Nephron (organoid): ENCODE results near the gene ZNF343.
"Not testable (repeated sequence)": the region's sequence is repeated elsewhere in the genome, so short reads cannot be mapped to it uniquely, and the experiment has no call there.

Experiments used
- H3K27ac Mint-ChIP-seq, 3 experiments: 2 replicates each; pipeline ENCODE4 v1.8.0; 2020; ENCODE audit warnings: mixed read lengths in 3 of 3, mild to moderate bottlenecking in 2 of 3, moderate library complexity in 1 of 3
- H3K27me3 Mint-ChIP-seq: 2 replicates; pipeline ENCODE4 v1.8.0; 2021; ENCODE audit warnings: low read depth, mild to moderate bottlenecking, moderate library complexity, mixed read lengths
- H3K36me3 Mint-ChIP-seq: 2 replicates; pipeline ENCODE4 v1.8.0; 2020; ENCODE audit warnings: low read depth, mixed read lengths
- H3K4me1 Mint-ChIP-seq: 2 replicates; pipeline ENCODE4 v1.8.0; 2020; ENCODE audit warnings: mixed read lengths
- H3K4me3 Mint-ChIP-seq, 3 experiments: 2 replicates each; pipeline ENCODE4 v1.8.0; 2020; ENCODE audit warnings: mild to moderate bottlenecking in 3 of 3, mixed read lengths in 3 of 3, moderate library complexity in 2 of 3
- H3K9me3 Mint-ChIP-seq: 2 replicates; pipeline ENCODE4 v1.8.0; 2020; ENCODE audit warnings: mixed read lengths
- TF ChIP-seq, protein P1 (sequence below), 3 experiments: fragments of 200-600 bp; sonication (generic); IDR thresholded peaks; one replicate each; pipeline ENCODE4 v1.5.0; 2021; ENCODE audit warnings: antibody characterized with exemption in 3 of 3; ENCODE audit not compliant: unreplicated experiment in 3 of 3

The ZNF343 gene

DNA sequence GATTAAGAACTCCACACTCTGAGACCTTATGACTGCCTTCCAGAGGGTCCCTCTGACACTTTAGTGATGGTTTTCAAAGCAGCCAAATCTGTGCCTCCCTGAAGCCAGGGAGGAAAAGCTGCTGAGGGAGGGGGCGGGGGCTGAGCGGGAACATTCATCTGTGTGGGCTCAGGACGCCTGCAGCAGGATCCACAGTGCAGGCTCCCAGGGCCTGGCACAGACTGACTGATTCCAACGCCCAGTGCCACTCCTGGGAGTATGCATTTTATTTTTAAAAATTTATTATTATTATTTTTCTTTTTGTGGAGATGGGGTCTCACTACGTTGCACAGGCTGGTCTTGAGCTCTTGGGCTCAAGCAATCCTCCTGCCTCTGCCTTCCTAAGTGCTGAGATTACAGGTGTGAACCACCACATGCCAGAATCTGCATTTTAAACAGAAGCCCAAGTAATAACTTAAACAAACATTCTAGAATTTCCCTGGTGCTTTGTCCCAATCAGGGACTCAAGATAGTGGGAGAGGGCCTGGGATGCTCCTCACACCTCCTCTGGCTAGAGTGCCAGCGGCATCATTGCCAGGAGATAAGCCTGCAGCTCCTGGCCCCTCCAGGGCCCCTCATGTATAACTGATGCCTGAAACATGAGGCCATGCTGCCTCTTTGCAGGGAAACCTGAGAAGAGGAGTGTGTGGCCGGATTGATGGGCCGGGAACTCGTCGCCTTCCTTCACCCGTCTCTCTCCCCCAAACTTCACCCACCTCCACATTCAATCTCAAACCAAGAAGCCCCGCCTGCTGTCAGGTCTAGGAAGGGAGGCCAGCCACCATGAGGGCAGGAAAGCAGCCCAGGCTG lies 27.2 kb upstream of the ZNF343 start:
- peak overlapping the region in 1 of 3 experiments; percentile 20 for H3K27ac Mint-ChIP-seq
- H3K27me3 Mint-ChIP-seq: peaks cover 20% of the 10 kb centered on the region
- TF ChIP-seq, protein P1, sequence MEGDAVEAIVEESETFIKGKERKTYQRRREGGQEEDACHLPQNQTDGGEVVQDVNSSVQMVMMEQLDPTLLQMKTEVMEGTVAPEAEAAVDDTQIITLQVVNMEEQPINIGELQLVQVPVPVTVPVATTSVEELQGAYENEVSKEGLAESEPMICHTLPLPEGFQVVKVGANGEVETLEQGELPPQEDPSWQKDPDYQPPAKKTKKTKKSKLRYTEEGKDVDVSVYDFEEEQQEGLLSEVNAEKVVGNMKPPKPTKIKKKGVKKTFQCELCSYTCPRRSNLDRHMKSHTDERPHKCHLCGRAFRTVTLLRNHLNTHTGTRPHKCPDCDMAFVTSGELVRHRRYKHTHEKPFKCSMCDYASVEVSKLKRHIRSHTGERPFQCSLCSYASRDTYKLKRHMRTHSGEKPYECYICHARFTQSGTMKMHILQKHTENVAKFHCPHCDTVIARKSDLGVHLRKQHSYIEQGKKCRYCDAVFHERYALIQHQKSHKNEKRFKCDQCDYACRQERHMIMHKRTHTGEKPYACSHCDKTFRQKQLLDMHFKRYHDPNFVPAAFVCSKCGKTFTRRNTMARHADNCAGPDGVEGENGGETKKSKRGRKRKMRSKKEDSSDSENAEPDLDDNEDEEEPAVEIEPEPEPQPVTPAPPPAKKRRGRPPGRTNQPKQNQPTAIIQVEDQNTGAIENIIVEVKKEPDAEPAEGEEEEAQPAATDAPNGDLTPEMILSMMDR (IDR thresholded peaks at IDR 0.05; ENCODE audit: unreplicated experiment in 3 of 3): no peak
- H3K4me3 Mint-ChIP-seq: no peak overlapping the region
- no peaks in the 10 kb centered on the region for H3K36me3 Mint-ChIP-seq
- peaks cover 29% of the 10 kb centered on the region for H3K4me1 Mint-ChIP-seq
- no peaks in the 10 kb centered on the region for H3K9me3 Mint-ChIP-seq

DNA sequence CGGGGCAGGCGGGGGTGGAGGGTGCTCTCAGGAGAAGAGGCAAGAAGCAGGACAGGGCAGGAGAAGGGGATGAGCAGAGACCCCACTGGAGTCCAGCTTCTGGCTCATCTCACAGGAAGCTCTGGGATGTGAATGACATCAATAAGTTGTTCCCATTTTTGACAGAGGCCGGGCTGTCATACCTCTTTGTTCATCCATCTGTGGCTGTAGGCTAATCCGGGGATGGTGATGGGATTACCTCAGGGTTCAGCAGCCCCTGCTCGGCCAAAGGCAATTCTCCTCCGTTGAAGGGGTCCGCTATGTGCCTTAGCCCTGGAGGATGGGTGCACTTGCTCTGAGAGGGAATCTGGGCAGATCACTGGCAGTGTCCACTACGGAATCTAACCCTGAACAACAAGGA lies 24.4 kb upstream of the ZNF343 start:
- H3K4me1 Mint-ChIP-seq: peaks cover 11% of the 10 kb centered on the region

DNA sequence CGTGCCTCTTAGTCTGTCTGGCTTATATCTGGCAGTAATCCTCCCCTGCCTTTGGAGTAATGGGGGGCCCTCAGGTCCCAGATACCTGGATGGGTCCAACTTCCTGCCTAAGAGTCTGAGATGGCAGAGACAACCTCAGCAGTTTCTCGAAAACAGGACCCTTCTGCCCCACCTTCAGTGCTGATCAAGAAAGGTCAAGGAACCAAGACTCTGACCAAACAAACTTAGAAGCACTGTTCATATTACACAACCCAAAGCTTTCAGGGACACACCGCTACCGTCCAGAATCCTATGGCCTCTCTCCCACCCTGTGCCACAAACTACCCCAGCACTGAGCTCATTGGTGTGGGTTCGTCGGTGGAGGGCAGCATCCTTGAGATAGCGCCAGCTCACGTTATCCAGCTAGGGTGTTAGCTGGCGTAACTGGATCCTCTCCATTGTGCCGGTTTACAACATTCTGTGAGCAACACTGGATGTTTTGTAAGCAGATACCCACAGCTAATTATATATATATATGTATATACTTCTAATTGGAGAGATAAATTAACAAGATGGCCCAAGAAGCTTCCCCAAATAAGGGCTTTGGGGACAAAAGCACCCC lies 20.1 kb upstream of the ZNF343 start:
- Mint-ChIP-seq H3K27ac (no peak overlapping the region), H3K27me3 (peaks cover 19% of the 10 kb centered on the region), H3K36me3 (no peaks in the 10 kb centered on the region), H3K9me3 (no peaks in the 10 kb centered on the region), H3K4me1 (peaks cover 8% of the 10 kb centered on the region), H3K4me3 (peak overlapping the region in 1 of 3 experiments; percentile 22)
- TF ChIP-seq, protein P1 (IDR thresholded peaks at IDR 0.05; ENCODE audit: unreplicated experiment in 3 of 3): no peak

More for the DNA sequence above, 24.4 kb upstream of the ZNF343 start:
- Mint-ChIP-seq H3K36me3 (no peaks in the 10 kb centered on the region), H3K27me3 (peaks cover 21% of the 10 kb centered on the region), H3K9me3 (no peaks in the 10 kb centered on the region), H3K27ac (no peak overlapping the region), H3K4me3 (no peak overlapping the region)
- TF ChIP-seq, protein P1 (IDR thresholded peaks at IDR 0.05; ENCODE audit: unreplicated experiment in 3 of 3): no peak

DNA sequence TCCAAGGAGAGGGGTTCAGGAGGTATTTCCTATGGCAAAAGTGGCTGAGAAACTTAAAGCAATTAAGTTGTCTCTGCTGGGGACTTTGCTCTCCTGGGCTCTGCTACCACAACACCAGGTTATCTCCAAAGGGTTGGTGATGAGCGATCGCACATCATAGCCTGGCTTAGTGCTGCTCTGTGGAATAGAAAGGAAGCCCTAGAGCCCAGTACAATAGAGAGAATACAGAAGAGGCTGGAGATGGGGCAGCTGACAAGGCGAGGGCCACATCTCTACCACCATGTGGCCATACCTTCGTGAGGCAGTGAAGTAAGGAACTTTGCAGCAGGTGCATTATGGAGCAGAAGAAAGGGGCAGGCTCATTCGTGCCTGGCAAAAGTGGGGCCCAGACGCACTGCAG lies 19.0 kb upstream of the ZNF343 start:
- Mint-ChIP-seq H3K4me1 (peaks cover 5% of the 10 kb centered on the region), H3K9me3 (no peaks in the 10 kb centered on the region), H3K36me3 (no peaks in the 10 kb centered on the region), H3K27ac (no peak overlapping the region), H3K4me3 (no peak overlapping the region), H3K27me3 (peaks cover 19% of the 10 kb centered on the region)
- TF ChIP-seq, protein P1 (IDR thresholded peaks at IDR 0.05; ENCODE audit: unreplicated experiment in 3 of 3): no peak

DNA sequence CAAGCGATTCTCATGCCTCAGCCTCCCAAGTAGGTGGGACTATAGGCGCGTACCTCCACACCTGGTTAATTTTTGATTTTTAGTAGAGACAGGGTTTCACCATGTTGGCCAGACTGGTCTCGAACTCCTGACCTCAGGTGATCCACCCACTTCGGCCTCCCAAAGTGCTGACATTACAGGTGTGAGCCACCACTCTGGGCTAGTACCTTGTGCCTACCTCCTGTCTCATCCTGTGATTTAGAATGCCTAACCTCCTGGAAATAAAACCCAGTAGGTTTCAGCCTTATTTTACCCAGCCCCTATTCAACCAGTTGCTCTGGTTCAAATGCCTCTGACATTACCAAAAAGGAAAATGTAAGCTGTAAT lies 17.5 kb upstream of the ZNF343 start:
- peak overlapping the region in 1 of 3 experiments; percentile 33 for H3K27ac Mint-ChIP-seq
- H3K36me3 Mint-ChIP-seq, H3K4me1 Mint-ChIP-seq, H3K9me3 Mint-ChIP-seq: not testable (repeated sequence)
- peaks cover 24% of the 10 kb centered on the region for H3K27me3 Mint-ChIP-seq
- peak overlapping the region; percentile 48 to 71 (median 65) for H3K4me3 Mint-ChIP-seq

DNA sequence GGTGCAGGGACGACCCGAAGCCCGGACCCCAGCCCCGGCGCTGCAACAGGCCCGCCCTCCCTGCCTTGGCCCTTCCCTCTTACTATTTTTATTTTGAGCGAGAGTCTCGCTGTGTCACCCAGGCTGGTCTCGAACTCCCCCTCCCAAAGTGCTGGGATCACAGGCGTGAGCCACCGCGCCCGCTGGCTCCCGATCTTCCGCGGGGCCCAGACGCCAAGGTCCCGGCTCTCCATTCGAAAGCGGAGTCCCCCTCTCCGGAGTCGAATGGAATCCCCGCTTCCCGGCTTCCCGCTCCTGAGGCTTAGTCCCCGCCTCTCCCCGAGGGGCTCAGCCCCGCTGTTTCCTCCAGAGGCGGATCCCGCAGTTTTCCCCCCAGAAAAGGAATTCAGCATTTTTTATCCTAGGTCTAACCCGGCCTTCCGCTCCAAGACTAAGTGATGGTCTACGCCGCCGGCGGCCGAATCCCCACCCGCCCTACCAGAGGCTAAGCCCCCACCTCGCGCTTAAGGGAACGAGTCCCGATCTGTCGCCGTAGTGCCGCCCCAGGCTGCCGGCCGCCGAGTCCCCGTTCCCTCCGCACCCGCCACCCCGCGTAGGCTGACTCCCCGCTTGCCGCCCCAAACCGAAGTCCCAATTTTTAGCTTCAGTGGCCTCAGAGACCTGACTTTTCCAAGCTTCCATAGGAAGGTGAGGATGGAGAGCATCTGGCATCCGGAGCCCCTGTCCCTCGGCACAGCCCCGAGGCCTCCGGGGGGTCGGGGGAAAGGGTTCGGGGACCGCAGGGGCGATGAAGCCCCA lies 16.2 kb upstream of the ZNF343 start:
- TF ChIP-seq, protein P1 (IDR thresholded peaks at IDR 0.05; ENCODE audit: unreplicated experiment in 3 of 3): peak in 2 of 3 experiments; percentile 15 to 35
- Mint-ChIP-seq H3K27me3 (peaks cover 22% of the 10 kb centered on the region), H3K36me3 (no peaks in the 10 kb centered on the region), H3K27ac (peak overlapping the region; percentile 83 to 99 (median 95)), H3K4me1 (peaks cover 9% of the 10 kb centered on the region), H3K4me3 (peak overlapping the region; percentile 96 to 97 (median 96)), H3K9me3 (no peaks in the 10 kb centered on the region)
